Embryonic facial prominence (tissue), 1 donor: ENCODE measurements around the gene SUGP1.

Source experiments
- DNase-seq: peaks from one replicate; pipeline ENCODE4 v3.0.0-alpha.2; 2016; ENCODE audit errors: extremely low spot score

The SUGP1 gene

DNA sequence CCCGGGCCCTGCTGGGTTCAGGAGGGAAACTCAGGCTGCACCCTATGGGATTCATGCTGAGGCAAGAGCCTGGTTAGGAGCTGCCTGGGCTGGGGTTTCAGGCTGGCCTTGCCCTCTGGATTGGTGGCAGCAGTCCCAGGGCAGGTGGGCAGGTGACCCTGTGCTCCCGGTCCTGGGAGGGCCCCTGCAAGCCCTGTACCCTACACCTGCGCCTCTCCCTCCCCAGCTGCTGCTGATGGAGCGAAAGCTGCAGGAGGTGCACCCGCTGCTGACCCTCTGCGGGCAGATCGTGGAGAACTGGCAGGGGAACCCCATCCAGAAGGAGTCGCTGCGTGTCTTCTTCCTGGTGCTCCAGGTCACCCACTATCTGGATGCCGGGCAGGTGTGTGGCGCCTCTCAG, 20.7 kb upstream of the SUGP1 start:
- no peak for DNase-seq

DNA sequence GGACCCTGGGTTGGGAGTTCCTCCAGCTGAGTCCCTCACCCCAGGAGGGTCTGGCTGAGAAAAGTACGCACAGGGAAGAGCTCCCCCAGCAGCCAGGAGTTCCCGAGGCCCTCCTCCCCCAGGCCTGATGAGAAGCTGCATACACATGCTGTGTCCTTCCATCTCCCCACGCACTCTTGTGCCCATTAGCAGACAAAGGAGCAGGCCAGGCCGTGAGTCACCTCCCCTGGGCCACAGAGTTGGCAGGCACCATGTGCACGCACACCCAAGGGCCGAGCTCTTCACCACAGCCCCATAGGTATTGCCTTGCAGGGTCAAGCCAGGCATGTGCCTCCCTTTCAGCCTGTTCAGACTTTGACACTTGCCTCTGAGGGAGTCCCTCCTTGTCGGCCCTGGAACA, 17.8 kb upstream of the SUGP1 start:
- DNase-seq, result no peak

GRCh38 chr19:19337120-19337519, 16.8 kb upstream of the SUGP1 start:
- DNase-seq, result no peak

- no peak for DNase-seq
Measured at GRCh38 chr19:19336597-19336996, 16.3 kb upstream of the SUGP1 start.

DNA sequence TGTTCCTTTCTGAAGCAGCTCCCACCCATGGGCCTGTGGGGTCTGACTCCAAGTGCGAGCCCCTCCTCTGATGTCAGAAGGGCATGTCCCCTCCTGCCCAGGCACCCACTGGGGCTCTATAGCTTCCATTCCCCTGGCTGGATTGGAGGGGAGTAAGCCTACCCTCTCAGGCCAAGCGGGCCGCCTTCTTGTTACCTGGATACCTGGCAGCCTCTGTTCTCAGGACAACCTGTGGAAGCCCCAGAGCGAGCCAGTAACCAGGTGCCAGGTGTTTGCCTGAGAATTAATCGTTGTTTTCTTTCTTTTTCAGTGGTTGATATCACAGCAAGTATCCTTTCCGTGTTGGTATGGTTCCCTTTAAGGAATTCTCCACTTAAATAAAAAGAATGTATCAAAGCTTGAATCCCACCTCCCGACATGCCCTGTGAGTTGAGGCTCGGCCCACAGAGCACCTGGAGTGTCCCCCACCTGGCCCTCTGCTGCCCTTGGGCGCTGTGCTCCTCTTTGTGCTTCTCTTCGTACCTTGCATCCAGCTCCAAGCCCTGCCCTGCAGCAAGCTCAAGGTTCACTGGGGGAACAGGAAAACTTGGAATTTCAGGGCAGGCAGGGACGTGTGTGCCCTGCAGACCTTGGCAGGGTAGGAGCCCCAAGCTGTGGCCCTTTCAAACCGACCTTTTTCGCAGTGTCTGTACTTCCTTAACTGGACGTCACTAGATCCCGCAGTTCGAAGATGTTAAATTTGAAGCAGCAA, 15.3 kb upstream of the SUGP1 start:
- DNase-seq, result no peak

GRCh38 chr19:19334989-19335344, 14.7 kb upstream of the SUGP1 start:
- no peak for DNase-seq

DNA sequence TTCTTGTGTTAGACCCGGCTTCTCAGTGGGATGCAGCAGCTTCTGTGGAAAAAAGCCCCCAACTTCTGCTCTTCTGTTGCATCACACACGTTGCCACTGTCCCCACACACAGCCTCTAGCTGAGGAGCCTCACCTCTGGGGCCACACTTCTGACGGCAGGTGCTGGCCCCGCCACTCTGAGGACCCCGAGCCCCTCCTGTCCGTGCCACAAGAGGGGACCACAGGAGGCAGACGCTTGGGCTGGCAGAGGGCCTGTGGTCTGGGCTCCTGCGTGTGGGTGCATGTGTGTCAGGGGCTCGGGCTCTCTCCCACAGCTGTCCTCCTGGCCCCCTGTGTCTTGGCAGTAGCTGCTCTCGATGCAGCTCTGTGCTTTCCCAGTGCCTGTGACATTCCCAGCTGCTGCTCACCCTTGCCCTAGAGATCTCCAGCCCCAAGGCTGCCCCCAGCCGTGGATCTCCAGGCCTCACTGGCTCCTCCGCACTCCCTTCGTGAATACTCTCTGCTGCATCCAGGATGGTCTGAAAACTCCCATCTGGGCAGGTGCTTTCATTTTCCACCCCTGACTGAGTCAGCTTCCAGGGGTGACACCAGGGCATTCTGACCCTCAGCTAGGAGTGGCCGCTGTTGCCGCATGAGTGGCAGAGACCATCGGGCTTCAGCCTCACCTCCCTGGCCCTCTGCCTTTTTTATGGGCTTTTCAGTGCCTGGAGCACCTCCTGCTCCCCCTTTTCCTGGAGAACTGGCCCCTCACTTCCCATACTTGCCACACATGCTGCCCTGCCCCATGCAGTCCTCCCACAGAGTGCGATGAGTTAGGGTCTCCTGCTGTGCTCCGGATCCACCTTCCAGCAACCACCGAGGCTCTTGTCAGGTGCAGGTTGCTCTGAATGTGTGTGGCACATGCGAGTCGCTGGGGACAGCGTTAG, 14.0 kb upstream of the SUGP1 start:
- no peak for DNase-seq

DNA sequence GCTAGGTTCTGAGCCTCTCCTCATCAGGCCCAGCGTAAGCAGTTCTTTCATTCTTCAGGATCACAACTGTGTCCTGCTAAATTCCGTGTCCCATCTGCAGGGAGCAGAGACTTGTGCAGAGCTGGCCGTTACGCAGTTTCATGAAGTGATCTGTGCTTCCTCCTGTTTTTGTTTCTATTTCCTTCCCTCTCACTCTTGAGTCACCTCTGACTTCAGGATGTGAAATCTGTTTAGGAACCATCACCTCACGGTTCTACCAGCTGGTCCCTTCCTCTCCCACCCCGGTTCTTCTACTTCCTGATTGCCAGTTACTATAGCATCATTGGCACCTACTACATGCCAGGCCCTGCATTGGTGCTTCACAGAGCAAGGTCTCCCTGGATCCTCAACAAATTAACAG, 8.8 kb upstream of the SUGP1 start:
- no peak for DNase-seq

GRCh38 chr19:19327672-19328071, 7.4 kb upstream of the SUGP1 start:
- DNase-seq, result no peak

DNA sequence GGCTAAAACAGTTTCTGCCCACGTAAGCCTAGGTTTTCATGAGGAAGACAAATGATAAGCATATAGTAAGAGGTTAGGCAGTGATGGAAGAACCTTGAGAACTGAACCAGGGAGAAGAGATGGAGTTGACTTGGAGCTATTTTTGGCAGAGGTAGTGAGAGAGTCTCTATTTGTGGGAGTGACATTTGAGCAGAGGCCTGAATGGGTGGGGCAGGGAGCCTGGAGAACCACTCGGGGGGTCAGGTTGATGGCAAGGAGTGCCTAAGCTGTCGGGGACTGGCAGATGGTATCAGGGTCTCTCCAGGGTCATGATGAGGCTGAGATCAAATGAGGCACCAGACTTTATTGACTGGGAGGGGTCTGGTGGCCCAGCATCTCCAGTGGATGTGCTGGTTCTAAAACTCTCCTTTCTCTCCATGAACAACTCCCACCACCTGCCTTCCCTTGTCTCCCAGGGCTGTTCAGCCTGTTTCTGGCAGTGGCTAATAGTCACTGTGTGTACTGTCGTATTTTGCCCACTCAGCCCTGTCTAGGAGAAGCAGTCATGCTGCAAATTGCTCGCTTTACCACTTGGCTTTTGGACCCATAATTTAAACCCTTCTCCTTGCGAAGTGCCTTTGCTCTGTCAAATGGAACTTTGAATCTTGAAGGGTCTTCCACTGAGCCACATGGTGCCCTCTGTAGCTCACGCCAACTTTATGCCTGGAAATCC, 3.9 kb upstream of the SUGP1 start:
- DNase-seq, result no peak

DNA sequence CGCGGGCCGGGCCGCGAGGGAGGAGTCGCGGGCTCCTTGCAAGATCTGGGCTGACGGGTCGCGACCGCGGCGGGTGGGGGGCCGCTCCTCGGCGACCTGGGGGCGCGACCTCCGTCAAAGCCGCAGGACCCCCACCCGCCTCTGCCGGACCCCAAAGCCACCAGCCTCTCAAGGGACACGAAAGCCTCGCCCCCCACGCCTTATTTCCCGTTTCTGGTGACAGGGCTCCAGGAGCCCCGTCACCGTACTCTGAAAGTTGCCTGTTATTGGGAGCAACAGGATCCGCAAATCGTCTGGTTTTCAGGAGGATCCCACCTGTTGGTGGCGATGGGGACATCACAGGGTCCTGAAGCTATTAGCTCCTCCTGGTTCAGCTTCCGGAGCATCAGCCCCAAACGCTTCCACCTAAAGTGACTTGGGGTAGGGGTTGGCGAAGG, 850 bp upstream of the SUGP1 start:
- no peak for DNase-seq

DNA sequence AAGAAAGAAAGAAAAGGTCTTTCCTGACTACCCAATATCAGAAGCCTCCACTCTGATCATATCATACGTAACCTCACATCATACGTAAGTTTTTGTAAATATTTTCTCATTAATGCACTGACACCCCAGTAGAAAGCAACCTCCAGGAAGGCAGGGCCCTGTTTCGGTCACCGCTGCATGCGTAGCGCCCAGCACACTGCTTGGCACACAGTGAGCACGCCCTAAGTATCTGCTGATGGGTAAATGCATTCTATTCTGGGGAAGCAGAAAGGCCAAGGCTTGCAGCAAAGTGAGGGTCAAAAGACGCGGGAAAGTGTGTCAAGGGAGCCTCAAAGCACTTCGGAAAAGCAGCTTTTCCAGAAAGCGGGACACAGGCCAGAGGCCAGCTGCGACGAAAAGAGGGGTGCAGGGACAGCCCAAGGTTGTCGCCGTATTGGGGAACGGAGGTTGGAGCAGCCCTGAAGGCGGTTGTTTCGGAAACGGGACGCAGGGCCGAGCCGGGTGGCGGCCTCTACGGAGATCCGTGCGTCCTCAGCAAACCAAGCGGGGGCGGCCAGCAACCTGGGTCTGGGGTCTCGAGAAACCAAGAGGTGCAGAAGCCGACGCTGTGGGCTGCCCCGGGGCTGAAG, 463 bp downstream of the SUGP1 start:
- no peak for DNase-seq

DNA sequence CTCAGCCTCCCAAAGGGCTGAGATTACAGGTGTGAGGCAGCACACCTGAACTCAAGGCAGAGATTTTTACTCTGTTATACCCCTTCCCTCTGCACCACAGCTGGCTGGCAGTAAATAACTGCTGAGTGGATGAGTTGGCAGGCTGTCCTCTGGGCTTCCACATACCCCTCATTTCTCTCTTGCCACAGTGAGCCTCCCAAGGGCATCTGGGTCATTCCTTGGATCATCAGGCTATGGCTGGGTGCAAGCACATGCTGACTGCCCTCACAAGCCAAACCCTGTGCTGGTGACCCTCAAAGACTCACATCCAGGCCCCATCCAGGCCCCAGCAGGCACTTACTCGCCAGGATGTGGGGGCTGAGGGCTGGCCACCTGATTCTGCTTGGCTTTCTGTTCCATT, 4.2 kb downstream of the SUGP1 start:
- no peak for DNase-seq

- no peak for DNase-seq
Measured at GRCh38 chr19:19315444-19315843, 4.9 kb downstream of the SUGP1 start.

- no peak for DNase-seq
Measured at GRCh38 chr19:19308373-19308772, 11.9 kb downstream of the SUGP1 start.

GRCh38 chr19:19306191-19306590, 14.1 kb downstream of the SUGP1 start:
- DNase-seq, result no peak

- DNase-seq, result no peak
Measured at GRCh38 chr19:19305696-19306095, 14.6 kb downstream of the SUGP1 start.

GRCh38 chr19:19305066-19305465, 15.2 kb downstream of the SUGP1 start:
- no peak for DNase-seq

DNA sequence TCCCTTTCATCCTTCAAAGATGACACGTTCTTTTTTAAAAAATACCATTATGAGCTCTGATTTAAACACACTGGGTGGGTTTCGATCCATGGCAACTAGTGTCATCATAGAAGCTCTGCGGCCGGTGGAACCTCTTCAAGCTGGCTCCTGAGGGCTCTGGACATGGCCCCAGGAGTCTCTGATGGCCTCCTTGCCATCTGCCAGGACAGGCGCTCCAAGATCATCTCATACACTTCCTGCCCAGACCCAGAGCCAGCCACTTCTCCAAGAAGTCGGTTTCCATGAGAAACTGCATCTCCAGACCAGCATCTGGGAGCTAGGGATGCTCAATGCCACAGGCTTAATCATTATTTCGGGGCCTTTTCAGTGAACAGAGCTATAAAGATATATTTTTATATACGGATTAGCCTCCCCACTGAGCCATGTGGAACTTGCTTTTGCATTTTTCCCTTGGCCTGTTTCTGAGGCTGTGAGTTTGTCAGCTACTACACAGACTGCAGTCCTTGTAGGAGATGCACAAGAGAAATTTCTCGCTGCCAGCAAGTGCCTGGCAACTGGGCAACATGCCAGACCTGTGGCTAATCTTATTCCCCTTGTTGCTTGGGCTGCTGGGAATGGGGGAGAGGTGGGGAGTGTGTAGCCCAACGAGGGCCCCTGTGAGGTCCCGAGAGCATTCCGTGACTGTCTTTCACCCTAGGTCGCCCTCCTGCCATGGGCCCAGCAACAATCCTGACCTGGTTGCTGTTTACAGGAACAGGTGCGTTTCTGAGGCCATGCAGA, 15.9 kb downstream of the SUGP1 start:
- no peak for DNase-seq

DNA sequence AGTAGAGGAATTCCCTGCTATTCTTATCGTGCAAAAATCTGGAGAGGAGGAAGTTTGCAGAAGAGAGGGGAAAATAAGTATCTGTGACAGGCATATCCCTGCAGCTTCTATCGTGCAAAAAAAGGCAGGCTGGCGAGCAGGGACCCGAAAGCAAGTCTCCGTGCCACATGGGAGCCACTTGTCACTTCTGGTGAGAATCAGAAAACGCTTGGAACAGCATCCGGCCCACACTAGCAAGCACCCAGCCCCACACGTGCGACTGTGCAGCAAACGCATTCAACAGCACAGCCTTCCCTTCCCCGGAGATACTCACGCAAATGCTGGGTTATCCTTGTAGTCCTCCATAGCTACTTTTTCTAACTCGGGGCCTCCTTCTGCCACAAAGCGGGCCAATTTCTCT, 16.9 kb downstream of the SUGP1 start:
- no peak for DNase-seq

DNA sequence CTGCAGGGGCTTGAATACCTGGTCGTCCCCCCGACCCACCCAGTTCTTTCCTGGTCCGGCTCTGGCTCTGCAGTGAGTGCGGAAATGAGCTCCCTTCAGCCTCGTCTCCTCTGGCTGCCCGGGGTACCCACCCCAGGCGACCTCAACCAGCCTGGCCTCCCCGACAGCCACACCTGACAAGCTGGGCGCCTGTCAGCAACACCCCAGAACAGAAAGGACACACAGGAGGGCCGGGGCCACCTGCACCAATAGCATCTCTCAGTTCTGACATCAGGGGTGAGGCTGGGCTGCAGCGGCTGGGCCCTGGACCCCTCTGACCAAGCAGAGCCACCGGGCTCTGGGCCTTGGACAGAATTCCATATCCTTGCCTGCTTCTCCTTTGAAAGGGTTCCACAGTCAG, 19.7 kb downstream of the SUGP1 start:
- DNase-seq, result no peak
